NCI-H69 (cell line): ENCODE measurements around the gene CCND3.
"Not testable (repeated sequence)": the region's sequence is repeated elsewhere in the genome, so short reads cannot be mapped to it uniquely, and the experiment has no call there.

Source experiments
- DNase-seq: peaks from one replicate; lab custom pipeline; 2025; lab: John Stamatoyannopoulos, UW

Gene CCND3

DNA sequence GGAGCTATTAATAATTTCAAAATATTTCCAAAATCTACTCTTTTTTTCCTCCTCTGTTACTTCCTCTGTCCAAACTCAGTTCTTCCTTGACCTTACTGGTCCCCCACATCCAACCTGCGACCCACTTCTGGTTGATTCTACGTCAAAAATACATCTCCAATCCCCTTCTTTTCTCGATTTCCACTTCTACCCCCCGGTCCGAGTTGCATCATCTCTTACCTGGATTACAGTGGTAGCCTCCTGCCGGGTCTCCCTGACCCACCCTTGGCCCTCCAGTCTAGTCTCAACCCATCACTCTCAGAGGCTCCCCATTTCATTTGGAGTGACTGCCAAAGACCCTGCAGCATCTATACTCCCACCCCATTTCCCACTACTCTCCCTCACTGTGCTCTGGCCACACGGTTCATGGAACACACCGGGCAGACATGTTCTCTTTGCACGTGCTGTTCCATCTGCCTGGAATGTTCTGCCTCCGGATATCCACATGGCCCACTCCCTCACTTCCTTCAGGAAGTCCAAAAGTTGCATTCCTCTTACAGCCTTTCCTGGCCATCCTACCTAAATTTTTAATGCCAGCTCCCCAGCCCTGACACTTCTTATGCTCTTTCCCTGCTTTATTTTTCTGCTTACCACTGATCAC lies 6.1 kb upstream of the CCND3 start:
- no peak for DNase-seq

DNA sequence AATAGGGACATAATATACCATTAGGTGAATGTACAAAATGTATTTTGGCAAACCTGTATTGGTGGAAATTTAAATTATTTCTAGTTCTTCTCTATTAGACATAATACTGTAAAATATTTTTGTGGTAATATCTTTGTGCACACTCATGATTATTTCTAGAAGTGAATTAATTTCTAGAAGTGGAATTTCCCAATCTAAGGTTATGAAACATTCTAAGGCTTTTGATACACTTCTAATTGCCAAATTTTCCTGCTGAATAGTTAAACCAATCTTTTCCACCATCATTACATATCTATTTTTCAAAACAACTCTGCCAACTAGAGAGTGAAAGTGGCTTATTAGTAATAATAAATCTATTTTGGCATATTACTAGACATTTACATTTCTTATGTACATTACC lies 1.8 kb upstream of the CCND3 start:
- DNase-seq, result no peak

DNA sequence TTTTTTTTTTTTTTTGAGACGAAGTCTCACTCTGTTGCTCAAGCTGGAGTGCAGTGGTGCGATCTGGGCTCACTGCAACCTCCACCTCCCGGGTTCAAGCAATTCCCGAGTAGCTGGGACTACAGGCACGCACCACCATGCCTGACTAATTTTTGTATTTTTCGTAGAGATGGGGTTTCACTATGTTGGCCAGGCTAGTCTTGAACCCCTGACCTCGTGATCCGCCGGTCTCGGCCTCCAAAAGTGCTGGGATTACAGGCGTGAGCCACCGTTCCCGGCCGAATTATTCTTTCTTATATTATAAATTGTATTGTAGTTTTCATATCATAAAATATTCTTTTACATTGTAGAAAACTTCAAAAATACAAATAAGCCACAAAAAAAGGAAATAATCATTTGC lies 1.3 kb upstream of the CCND3 start:
- not testable (repeated sequence) for DNase-seq

DNA sequence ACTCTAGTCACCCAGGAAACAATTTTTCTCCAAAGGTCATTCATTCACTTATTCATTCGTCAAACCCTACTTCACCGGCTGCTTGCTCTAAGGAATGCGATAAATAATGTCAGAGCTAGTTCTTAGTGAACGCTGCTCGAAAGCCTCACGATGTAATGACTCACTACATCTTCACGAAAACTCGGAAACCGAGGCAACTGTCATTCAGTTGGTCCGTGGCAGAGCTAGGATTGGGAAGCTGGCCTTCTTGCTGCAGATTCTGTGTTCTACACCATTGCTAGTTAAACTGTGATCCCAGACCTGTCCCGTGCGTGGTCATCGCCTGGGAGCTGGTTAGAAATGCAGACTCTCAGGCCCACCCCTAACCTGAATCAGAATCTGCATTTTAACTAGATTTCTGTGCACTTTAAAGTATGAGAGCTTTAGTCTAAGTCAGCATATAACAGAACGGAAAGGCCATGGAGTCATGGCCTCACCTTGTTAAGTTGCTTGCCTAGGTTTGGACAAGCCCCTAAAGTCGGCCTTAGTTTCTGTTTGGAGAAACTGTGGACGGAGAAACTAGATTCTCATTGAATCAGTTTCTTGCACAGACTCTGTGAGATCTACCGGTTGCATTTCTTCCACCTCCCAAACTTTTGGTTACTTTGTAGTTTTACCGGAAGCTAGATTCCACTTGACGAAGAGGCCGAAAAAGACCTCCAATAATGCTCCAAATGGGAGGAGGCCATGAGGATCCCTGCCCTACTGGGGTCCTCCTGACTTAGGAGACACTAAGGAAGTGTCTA lies 651 bp upstream of the CCND3 start:
- no peak for DNase-seq

DNA sequence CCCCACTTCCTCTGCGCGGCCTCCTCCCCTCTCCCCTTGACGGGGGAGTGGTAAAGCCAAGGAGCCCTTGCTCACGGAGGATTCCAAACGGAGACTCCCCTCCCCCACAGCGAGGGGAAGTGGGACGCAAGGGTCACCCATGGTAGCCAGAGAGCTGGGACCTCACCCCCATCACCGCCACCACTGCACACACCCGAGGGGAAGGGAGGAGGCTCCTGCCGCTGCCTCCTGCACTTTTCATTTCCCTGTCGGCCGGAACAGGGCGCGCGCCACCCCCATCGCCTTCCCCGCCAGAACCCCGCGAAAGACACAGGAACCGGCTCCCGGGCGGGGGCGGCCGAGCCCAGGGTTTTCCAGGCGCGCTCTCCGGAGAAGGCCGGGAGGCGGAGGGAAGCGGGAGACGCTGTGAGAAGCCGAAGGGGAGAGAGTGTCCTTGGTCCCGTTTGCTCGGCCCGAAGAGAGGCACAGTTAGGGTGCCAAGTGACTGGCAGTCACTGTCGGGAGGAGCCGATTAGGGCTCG lies 789 bp downstream of the CCND3 start:
- DNase-seq, result peak; percentile 62

DNA sequence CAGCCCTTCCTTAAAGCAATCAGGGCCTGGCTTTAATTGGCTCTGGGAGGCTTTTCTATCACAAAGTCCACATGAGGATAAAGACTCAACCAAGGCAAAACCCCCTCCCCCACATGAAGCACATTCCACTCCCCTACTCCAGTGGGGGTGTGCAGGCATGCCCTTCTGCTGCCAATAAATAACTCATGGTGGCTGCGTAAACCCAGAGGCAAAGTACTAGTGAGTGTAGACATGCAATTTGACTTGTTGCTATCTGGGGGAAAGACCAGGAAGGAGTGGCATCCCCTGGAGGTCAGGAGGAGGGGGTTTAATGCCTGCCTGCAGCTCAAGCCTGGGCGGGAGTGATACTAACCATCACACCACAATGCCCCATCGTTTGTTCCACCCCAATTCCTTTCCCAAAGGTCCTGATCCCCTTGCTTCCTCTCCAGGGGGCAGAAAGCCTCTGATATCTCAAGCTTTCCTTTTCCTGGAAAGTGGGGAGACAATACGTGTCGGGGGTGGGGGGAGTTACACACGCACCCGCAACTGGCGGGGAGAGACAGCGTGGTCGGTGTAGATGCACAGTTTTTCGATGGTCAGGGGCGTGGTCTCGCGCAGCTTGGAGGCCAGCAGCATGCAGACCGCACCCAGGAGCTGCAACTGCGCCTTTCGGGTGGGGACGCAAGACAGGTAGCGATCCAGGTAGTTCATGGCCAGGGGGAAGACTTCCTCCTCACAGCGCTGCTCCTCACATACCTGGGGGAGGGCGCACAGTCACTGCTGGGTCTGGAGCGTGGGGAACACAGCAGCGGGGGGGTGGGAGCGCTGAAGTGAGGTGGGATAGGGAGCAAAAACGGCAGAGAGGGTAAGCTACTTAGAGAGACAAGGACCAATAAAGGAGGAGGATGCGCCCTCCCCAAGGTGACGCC lies 1.5 kb downstream of the CCND3 start:
- no peak for DNase-seq

DNA sequence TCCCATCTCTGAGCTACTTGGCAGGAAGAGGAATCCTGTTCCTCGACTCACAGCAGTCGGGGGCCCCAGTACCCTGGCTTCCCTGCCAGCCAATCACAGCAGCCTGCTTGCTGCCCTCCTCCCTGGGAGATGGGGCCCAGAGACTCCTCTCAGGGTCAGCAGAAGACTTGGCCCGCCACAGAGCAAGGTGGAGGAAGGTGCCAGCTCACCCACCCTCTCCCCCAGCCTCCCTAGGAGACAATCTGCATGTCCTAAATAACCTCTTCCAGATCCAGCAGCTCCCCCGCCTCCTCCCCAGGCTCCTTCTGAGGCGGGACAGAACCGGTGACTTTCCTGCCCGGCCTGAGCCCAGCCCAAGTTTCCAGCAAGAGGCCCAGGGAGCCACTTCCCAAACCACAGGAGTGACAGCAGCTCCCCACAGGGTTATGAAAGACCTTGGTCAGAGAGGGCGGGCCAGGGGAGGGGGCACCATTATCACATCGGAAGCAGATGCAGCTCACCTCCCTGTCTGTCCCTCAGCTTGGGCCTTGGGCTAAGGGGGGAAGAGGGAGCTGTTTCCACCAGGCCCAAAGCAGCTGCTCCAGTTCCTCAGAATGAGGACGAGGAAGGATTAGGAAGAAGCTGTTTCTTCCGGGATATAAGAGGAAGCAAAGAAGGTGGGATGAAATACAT lies 2.3 kb downstream of the CCND3 start:
- no peak for DNase-seq

DNA sequence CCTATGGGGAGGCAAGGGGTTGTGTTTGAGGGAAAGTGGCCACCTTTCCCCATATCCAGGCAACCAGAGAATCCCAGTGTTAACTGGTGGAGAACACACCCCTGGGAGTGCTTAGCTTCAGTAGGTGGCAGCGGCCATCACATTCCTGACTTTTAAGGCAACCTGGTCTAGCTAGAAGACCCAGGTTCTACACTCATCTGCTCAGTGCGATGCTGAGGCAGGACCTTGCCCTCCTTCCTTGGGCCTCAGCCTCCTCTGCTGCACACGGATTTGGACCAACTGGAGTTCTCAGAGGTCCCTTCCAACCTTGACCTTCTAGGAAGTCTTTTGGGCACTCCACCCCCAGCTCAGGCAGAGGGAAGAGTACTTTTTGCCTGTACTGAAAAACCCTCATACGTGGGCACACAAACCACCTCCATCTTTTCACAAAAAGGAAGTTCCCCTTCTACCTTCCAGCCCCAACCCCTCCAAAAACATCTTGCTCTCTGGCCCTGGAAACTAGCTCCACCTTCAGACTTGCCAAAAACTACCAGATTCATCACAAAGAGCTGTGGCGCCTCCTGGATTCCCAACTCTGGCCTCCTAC lies 2.9 kb downstream of the CCND3 start:
- DNase-seq, result no peak

DNA sequence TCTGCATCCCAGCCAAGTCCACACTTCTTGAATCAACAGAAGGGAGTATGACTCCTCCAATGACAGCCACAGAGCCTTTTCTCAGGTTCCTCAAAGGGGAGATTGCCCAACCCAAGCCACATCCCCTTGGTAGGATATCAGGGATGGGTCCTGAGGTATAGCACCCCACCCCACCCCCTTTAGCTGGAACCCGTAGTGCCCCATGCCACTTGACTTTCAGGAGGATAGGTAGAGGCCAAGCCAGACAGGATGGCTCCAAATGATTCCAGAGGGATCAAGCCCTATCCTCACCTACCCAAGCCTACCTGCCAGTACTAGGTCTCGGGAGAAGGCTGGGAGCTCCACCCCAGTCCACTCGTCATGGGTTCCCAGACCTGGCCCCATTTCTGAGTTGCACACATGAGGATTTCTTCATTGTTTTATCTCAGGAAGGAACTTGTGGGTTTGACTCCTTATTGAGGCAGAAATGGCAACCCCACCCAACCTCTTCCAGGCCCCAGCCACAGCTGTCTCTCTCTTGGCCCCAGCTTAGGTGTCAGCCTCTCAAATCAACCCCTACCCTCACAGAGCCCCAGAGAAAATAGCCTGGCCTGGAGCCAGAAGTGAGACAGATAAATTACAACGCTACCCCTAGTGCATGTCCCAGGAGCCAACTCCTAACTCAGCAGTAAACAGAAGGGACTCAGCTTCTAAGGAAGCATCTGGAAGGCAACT lies 3.6 kb downstream of the CCND3 start:
- peak; percentile 37 for DNase-seq

DNA sequence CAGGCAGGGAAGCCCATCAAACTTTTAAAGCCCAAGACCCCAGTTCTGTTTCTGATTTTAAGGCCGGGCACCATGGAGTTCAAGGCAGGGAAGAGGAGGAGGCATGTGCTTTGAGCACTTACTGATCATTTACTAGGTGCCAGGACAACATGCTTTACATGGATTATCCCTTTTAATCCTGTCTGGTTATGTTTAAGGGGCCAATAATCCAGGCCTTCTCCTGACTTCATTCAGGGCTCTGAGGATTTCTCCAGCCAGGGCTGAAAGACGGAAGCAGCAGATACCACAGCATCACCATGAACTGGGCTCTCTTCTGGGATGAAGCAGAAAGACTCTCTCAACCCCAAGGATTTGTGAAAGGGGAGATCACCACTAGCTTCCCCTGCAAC lies 4.1 kb downstream of the CCND3 start:
- DNase-seq, result no peak

DNA sequence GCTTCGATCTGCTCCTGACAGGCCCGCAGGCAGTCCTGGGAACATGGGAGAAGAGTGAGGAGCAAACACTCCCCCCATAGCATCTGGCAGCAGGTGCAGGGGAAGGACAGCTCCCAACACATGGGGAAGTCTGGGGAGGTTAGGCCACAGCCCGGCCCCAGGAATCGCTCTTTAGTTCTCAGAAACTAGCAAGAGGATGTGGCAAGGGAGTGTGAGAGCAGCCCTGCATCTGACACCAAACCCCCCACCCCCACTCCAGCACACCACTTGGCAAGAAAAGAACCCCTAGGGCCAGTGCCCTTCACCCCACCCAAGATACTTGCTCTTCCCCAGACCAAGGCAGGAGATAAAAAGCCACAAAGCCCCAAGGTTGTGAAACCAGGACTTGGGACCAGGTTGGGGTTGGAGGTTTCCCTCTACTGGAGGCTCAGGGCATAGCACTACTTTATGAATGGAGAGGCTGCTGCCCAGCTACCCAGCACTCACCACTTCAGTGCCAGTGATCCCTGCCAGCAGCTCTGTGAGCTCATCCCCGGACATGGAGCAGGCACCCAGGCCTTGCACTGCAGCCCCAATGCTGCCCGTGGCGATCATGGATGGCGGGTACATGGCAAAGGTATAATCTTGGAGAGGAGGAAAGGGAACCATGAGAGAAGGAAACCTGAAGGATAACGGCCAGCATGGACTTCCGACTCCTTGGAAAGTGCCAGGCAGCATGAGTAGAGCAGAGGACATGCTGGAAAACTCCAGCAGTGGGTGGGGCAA lies 5.4 kb downstream of the CCND3 start:
- DNase-seq, result peak; percentile 76

DNA sequence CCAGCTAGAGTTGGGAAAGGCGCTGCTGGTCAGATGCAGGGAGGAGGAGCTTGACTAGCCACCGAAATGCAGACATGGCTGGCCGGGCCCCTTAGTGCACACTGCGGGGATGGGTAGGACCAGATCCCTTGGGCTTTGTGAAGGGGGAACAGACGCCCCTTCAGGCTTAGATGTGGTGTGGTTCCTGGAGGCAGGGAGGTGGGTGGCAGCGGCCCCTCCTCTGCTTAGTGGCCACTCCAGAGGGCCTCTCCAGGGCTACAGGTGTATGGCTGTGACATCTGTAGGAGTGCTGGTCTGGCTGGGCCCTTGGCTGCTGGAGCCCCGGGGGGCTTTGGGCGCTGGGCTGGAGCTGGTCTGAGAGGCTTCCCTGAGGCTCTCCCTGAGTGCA lies 5.9 kb downstream of the CCND3 start:
- DNase-seq, result no peak

DNA sequence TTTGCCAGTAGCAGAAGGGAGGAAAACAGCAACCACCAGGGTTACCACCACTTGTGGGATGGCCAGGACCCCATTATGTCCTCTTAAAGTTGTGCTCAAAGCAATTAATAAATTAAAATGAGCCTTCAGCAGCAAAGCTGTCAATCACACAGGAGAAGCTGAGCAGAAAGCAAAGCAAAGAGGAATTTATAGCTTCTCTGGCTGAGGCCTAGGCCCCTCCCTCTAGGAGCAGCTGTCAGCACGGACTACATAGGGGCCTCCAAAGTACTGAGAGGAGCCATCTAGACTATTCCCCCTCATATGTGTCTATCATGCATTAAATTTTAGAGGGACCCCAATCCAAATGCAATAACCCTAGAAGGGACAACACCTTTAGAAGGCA lies 6.4 kb downstream of the CCND3 start:
- DNase-seq, result no peak

DNA sequence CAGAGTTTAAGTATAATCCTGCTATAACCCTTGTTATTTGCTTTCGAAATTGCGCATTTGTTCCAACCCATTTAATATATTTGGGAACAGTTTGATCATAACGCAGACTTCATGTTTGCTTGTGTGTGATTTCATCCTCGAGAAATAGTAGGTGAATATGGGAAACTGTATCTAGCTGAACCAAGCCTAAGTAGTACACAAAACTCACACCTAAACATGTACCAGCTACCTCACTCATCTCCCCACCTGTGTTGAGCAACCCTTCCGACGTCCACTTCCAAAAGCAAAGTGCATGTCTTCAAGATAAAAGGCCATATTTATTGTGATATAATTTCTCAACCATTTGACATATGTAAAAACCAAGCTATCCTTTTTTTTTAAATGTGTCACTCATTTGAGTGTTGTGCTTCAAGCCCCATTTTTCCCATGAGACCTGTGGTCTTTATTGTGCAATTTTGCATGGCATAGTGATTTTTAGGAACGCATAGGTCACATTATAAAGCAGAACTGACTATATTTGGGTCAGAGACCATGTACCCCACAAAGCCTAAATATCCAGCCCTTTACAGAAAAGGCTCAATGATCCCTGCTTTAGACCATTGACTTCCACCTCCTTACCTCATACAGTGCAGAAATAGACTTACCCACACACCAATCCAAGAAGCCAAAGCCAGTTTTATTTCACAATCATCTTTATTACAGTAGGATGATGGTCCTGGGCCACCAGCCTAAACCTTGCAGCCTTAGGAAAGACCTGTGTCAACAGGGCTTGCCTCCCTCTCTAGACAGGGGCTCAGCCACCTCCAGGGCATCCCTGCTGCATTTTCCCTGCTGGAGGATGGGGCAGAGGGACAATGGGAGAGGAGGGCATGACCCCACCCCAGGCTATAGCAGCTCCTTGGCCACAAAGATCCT lies 7.1 kb downstream of the CCND3 start:
- no peak for DNase-seq

DNA sequence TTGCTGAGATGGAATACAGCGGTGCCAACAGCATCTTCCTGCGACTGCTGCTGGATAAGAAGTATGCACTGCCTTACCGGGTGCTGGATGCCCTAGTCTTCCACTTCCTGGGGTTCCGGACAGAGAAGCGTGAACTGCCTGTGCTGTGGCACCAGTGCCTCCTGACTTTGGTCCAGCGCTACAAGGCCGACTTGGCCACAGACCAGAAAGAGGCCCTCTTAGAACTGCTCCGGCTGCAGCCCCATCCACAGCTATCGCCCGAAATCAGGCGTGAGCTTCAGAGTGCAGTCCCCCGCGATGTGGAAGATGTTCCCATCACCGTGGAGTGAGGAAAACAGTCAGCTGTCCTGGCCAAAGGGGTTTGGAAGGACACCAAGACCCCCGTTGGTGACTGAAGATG lies 9.2 kb downstream of the CCND3 start:
- DNase-seq, result no peak

DNA sequence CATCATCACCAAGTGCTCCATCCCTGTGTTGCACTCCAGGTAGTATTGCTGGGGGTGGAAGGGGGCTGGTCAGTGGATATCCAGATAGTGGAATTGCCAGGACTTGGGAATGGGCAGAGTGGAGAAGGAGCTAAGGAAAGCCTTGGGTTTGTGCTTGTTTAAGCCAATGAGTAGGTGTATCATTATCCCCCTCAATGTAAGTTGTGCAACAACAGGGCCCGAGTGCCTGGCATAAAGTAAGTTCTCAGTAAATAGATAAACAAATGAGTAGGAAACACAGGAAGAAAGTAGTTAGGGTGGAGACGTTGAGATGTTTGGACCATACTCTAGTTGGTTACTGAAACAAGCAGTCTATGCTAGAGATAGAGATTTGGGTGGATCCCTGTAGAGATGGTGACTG lies 9.8 kb downstream of the CCND3 start:
- no peak for DNase-seq

DNA sequence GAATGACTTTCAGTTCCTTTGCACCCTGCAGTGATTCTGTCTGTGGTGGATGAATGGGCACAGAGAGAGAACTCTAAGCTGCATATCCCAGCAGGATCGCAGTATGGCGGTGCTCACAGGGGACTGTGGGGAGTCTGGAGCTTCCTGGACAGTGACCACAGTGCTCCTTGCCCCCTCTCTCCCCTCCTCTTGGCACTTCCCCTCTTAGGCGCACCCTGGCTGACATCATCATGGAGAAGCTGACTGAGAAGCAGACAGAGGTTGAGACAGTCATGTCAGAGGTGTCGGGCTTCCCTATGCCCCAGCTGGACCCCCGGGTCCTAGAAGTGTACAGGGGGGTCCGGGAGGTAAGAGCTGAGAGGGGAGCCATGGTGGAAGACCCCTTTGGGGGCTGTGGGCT lies 11.7 kb downstream of the CCND3 start:
- no peak for DNase-seq

DNA sequence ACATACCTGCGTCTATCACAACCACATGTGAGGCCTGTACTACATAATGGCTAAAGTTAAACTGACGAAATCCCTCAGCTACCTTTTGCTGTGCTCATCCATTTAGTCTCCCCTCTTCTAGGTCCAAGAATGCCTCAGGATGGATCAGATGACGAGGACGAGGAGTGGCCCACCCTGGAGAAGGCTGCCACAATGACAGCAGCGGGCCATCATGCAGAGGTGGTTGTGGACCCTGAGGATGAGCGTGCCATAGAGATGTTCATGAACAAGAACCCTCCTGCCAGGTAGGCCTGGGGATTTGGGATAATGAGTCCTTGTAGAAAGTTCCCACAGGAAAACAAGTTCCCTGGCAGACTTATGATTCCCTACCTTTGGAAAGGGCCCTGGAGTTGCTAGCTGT lies 14.4 kb downstream of the CCND3 start:
- no peak for DNase-seq

DNA sequence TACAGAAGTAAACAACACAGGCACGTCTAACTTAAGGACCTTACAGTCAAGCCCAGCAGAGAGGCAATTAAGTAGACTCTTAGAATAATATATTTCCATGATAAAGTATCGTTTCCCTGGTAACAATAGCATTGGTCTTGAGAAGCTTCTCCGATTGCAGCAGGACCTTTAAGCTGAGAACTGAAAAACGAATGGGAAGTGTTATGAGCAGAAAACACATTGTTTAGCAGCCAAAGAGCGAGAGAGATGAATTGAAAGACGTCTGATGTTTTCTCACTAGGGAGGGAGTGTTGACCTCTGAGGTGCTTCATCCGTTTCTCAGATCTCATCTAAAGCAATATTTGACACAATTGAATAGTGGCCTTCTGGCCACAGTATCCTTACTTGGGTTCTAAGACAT lies 19.5 kb downstream of the CCND3 start:
- DNase-seq, result no peak

DNA sequence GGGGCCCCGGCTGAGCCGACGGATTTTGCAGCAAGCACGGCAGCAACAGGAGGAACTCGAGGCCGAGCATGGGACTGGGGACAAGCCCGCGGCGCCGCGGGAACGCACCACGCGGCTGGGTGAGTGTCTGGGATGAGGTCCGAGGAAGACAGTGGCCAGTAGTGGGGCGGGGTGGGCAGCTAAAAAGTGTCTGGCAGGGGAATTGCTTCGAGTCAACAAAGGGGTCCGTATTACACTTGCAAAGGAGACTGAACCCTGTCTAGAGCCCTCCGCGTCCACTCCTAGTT lies 20.0 kb downstream of the CCND3 start:
- DNase-seq, result peak; percentile 67
